Stimulated activated CD8-positive, alpha-beta memory T cell treated with anti-CD3 and anti-CD28 coated beads, Interleukin-7, amount 100 ng/mL, for 4 hours (primary cell): ENCODE measurements around the gene SLMAP.
"Not testable (repeated sequence)": the region's sequence is repeated elsewhere in the genome, so short reads cannot be mapped to it uniquely, and the experiment has no call there.

Experiments used
- DNase-seq, 2 donors: peaks; one replicate each; pipeline ENCODE4 v3.0.0-alpha.2; 2020; ENCODE audit warnings: low read depth in 2 of 2

SLMAP gene

GRCh38 chr3:57826952-57827723 is 71.0 kb downstream of the SLMAP start:
- no peak for DNase-seq

- no peak for DNase-seq
Observed at GRCh38 chr3:57827757-57828156, 71.6 kb downstream of the SLMAP start.

- no peak for DNase-seq
Observed at GRCh38 chr3:57832486-57832885, 76.4 kb downstream of the SLMAP start.

DNA sequence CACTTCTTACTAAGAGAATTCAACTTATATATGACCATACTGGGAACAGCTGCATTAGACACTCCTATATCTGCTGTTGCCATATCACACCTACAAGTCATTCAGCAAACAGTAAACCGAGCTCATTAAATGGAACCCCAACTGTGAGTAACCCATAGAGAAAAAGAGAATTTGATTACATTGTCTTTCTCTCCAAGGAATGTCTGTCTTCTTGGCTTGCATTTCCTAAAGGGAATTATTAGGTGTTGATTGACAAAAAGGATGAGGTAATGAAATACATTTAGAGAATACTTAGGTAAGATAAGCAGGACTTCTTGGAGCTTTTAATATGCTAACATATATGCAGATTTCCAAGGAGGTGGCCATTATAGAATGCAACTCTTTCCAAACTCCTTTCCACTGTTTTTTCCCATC is 76.8 kb downstream of the SLMAP start:
- DNase-seq: no peak

GRCh38 chr3:57833763-57834162 is 77.7 kb downstream of the SLMAP start:
- DNase-seq: no peak

GRCh38 chr3:57837686-57838085 is 81.6 kb downstream of the SLMAP start:
- no peak for DNase-seq

DNA sequence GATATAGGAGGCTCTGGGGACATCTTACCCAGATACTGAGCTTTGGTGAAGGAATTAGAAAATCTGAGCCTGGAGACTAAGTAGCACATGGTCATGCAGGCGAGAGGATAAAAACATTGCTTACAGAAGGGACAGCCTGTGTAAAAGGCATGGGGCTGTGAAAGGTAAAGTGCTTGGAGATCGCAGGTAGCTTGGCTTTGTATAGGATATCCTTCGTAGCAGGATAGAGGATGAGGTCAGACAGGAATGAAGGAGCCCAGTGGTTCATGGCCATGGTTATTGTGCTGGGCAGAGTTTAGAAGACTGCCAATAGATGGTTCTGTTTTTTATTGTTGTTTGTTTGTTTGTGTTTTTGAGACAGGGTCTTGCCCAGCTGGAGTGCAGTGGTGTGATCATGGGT is 82.5 kb downstream of the SLMAP start:
- DNase-seq: no peak

GRCh38 chr3:57840473-57840872 is 84.4 kb downstream of the SLMAP start:
- DNase-seq: no peak

DNA sequence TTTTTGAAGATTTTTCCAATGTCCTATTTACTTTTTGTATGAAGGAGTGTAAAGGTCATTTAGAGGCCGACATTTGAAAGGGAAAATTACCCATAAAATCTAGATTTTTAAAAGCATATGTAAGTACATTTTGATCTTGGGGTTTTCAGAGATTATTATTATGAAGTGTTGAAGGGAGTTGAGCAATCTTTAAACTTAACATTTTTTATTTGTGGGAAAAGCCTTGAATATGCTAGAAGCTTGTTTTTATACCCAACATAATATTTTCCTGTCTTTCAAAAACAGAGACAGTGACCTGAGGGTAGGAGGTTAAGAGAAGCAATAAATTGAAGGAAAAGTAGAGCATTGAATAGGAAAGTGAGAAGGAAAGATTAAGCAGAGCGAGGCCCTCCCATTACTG is 85.7 kb downstream of the SLMAP start:
- DNase-seq: no peak

DNA sequence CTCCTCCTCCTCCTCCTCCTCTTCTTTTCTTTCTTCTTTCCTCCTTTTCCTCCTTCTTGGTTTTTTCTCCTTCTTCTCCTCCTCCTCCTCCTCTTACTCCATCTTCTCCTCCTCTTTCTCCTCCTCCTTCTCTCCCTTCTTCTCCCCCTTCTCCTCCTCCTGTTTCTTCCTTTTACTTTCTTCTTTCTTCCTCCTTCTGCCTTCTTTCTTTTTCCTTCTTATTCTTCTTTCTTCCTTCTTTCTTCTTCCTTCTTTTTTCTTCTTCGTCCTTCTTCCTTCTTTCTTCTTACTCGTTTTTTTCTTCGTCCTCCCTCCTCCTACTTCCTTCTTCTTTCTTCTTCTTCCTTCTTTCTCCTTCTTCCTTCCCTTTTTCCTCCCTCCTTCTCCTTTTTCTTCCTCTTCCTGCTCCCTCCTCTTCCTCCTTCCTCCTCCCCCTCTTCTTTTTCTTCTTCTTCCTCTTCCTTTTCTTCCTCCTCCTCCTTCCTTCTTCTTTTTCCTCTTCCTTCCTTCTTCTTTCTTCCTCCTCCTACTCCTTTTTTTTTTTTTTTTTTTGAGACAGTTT is 92.1 kb downstream of the SLMAP start:
- DNase-seq: no peak

- no peak for DNase-seq
Observed at GRCh38 chr3:57851304-57851703, 95.2 kb downstream of the SLMAP start.

- no peak for DNase-seq
Observed at GRCh38 chr3:57852896-57853295, 96.8 kb downstream of the SLMAP start.

DNA sequence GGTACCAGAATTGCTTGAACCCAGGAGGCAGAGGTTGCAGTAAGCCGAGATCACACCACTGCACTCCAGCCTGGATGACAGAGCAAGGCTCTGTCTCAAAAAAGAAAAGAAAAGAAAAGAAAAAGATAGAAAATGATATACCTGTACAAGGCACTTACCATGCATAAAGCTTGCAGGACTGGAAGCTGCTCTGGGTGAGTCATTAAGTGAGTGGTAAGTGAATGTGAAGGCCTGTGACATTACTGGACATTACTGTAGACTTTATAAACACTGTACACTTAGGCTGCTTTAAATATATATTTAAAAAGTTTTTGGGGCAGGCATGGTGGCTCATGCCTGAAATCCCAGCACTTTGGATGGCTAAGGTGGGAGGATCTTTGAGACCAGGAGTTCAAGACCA is 99.2 kb downstream of the SLMAP start:
- DNase-seq: no peak

DNA sequence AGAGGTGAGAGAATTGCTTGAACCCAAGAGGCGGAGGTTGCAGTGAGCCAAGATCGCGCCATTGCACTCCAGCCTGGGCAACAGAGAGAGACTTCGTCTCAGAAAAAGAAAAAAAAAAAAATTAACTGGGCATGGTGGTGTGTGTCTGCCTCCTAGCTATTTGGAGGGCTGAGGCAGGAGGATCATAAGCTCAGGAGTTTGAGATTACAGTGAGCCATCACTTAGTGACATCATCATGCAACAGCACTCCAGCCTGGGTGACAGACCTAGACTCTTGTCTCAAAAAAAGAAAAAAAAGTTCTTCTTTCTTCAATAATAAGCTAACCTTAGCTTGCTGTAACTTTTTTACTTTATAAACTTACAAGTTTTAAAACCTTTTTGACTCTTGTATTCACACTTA is 99.8 kb downstream of the SLMAP start:
- no peak for DNase-seq

DNA sequence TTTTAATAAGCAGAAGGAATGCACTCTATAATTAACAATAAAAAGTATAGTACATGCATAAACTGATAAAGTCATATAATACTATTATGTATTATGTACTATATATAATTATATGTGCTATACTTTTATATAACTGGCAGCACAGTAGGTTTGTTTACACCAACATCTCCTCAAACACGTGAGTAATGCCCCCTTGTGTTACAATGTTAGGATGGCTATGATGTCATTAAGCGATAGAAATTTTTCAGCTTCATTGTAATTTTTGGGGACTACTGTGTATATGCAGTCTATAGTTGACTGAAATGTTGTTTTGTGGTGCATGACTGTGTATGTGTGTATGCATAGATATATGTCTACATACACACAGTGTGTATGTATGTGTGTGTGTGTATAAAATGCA is 100.6 kb downstream of the SLMAP start:
- no peak for DNase-seq

- no peak for DNase-seq
Observed at GRCh38 chr3:57862894-57863293, 106.8 kb downstream of the SLMAP start.

GRCh38 chr3:57863380-57863779 is 107.3 kb downstream of the SLMAP start:
- no peak for DNase-seq

GRCh38 chr3:57864853-57865252 is 108.7 kb downstream of the SLMAP start:
- no peak for DNase-seq

DNA sequence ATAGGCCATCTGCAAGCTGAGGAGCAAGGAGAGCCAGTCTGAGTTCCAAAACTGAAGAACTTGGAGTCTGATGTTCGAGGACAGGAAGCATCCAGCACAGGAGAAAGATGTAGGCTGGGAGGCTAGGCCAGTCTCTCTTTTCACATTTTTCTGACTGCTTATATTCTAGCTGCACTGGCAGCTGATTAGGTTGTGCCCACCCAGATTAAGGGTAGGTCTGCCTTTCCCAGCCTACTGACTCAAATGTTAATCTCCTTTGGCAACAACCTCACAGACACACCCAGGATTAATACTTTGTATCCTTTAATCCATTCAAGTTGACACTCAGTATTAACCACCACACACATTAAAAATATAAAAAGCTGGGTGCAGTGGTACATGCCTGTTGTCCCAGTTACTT is 113.0 kb downstream of the SLMAP start:
- not testable (repeated sequence) for DNase-seq

DNA sequence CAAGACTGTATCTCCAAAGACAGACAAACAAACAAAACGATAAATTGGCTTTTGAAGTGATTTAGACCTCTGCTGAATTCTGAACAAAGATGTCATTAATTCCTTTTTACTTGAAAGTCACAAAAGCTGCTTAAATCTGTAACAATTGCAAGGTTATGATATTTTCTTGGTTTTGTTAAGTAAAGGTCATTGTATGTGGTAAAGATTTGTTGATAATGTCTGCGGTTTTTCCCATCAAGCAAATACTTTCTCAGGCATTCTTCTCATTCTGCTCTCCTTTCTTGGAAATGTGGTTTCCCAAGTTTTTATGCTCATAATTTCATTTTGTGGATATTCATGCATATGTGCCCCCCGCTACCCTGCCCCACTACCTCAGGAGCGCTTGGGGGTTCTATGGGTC is 116.5 kb downstream of the SLMAP start:
- DNase-seq: no peak

GRCh38 chr3:57876632-57877031 is 120.5 kb downstream of the SLMAP start:
- DNase-seq: no peak

DNA sequence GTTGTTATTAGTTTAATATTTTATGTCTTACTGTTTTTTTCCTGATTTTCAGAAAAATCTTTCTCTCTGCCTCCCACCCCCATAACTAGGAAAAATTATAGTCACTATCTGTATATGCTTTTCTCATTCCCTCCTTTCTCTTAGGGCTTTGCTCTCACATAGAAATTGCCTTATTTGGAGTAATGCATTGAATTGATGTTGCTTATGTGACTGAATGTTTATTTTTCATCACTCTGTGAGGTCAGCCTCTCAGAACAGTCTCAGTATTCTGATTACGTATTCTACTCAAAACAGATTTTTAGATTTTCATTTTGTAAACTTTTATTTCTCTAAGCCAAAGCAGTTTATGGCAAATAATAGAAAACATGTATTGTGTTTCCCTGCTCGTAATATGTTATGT is 121.0 kb downstream of the SLMAP start:
- DNase-seq: no peak

DNA sequence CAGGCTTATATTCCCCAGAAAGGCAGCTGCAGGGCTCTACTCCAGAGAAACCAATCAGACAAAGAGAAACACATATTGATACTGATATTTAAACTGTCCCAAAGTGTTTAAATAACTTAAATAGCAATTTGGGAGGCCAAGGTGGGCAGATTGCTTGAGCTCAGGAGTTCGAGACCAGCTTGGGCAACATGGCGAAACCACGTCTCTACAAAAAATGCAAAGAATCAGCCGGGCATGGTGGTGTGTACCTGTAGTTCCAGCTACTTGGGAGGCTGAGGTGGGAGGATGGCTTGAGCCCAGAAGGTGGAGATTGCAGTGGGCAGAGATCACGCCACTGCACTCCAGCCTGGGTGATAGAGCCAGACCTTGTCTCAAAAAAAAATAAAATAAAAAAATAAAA is 128.3 kb downstream of the SLMAP start:
- not testable (repeated sequence) for DNase-seq

GRCh38 chr3:57889807-57890206 is 133.7 kb downstream of the SLMAP start:
- no peak for DNase-seq
